Measurements from ENCODE around the gene ACTR3.

The ACTR3 gene

DNA sequence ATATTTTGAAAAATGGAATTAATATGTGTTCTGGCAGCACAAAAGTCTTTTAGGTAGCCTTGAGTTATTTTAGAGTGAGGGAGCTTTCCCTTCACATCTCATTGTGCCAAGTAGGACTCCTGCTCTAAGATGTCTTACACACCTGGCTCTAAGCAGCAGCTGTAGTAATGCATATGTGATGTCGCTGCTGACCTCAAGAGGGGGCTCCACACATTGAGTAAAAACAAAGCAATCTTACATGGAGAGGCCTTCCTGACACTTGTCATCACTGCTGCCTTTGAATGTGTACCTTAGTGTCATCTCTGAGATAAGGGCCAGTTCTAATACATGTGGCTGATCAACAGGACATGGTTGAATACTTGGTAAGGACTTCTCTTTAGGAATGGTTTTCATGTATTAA, 75.8 kb downstream of the ACTR3 start:
- peak; percentile 45 for DNase-seq (ENCODE audit: low read depth, low spot score)

DNA sequence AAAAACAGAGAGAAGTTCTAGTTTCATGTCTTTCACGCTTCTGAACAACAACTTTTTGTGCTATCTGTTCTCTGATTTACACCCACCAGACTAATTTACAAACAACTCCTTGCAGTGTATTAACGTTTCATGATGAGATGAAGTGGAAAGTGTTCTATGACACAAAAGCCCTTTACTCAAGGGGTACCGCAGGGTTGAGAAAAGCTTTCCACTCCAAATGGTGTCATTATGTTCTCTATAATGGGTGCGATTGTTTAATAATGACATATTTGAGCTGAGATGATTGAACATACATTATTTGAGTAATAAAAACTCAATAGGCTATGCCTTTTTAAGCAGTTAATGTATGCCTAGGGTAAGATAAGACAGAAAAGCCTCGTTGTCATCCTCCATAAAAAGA, 76.3 kb downstream of the ACTR3 start:
- no peak for DNase-seq (ENCODE audit: low read depth, low spot score)

DNA sequence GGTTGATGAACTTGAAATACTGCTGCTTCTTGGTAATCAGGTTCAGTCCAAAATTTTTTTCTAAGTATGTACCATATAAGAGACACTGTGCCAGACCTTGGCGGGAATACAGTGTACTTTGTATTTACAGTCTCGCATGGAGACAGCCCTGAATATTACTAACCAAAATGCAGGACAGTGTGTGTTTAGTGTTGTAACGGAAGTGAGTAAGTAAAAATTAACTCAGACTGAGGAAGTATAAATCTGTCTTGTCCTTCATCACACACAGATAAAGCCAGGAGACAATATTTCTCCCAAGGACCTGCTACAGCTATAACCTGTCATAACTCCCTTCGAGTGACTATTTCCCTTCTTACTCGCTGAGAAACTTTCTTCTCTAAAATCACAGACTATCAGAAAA, 76.9 kb downstream of the ACTR3 start:
- DNase-seq (ENCODE audit: low read depth, low spot score): no peak

DNA sequence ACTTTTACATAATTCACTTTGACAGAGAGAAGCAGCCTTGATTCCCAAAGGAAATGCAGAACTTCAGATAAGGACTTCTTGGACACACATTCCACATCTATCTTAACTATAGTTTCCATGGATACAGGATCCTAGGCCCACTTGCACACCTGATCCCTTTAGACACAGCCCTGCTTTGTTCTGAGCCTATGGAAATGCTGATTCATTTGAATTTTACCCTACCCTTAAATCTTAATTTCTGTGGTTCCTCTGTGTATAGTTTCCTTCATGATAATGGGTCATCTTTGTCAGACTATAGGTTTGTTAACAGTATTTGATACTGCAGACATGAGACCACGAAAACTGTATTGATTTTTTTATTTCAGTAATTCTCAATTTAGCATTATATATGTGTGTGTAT, 77.4 kb downstream of the ACTR3 start:
- no peak for DNase-seq (ENCODE audit: low read depth, low spot score)

DNA sequence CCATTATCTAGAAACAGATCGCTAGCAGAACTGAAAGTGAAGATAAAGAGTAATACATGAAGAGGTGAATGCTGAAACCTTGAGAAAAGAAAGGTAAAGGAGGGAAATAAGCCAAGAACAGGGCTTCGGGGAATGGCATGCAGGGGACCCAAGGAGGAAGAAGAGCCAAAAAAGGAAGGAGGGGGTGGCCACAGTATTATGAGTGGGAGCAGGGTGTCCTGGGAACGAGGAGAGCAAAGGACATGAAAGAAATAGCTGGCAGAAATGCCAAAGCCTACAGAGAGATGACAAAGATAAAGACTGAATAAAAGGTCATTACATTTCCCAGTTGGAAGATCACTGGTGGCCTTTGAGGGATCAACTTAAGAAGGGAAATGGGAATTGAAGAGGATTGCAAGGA, 82.9 kb downstream of the ACTR3 start:
- DNase-seq (ENCODE audit: low read depth, low spot score): no peak

DNA sequence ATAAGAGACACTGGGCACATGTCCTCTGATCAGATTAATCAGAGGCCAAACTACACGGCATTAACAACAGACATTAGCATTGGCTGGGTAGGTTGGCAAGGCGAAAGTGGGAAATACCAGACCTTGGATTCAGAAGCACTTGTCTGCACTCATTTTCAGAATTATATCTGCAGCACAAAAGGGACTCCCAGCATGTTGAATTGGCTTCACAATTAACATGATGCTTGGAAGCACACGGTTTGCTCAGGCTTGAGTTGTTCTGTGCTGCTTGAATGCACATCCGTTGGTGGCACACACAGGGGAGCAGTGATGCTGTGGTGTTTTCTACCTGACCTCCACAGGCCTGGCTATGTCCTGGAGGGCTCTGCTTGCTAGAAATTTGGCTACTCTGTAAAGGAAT, 83.9 kb downstream of the ACTR3 start:
- DNase-seq (ENCODE audit: low read depth, low spot score): no peak

DNA sequence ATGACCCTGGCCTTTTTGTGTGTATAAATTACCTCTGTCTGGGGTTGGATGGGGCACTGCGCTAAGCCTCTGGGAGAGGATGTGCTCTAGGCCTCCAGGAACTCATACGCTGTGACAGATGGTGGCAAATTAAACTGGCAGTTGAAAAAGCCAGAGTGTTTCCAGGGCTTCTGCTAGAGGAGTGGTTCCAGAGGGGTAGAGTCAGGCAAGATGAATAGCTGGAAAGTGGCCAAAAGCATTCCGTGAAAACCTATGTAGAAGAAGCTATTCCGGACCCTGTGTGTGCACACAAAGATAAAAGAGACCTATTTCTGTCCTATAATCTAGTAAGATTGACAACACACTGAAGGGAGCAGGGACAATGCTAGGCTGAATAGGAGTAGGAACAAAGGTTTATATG, 84.8 kb downstream of the ACTR3 start:
- no peak for DNase-seq (ENCODE audit: low read depth, low spot score)

DNA sequence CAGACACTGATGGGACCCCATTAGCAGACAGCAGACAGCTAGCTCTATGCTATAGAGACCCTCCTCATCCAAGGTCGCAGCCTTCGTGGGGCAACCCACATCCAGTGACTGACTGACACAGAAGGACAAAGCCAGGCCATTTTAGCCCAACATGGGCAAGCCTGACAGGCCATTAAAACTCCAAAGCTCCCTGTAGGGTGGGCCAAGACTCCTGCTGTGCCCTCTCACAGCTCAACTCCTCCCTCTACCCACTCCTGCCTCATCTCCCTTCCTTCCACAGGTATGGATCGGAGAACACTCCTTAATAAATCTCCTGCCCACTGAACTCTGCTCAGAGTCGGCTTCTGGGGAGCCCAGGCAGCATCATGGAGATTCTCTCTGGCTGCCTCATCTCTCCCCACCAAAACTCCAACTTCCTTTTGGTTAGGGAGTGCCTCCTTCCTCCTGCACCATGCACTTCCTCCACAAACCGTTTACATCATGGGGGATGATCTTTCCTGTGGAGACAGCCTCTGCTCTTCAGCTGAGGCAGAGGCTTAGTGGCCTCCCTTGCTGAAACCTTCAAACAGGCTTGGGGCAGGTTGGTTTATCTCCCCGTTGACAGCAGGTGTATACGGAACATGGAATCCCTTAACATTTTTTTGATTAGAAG, 86.5 kb downstream of the ACTR3 start:
- DNase-seq (ENCODE audit: low read depth, low spot score): no peak

DNA sequence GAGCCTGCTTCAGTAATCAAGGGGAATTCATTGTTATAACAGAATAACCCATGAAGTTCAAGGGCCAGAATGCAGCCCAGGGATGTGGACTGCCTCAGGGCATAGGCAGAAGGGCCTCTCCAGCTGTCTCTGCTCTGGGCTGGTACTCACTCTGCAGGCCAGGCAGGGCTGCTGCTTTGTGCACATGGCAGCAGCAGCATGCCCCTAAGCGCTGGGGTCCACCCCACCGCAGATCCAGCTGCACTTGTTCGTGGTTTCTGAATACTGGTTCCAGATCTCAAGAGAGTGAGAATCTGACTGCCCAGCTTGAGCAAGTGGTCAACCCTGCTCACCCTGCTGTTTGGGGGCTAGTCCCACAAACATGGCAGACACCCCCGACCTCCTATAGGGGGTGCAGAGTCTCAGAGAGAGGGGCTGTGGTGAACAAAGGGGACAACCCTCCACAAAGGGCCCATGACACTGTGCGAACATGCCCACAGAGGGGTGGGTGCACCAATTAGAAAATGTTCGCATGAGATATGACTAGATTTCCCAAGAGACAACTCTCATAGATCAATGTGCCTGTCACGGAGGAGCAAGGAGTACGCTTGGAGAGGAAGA, 87.3 kb downstream of the ACTR3 start:
- DNase-seq (ENCODE audit: low read depth, low spot score): no peak

DNA sequence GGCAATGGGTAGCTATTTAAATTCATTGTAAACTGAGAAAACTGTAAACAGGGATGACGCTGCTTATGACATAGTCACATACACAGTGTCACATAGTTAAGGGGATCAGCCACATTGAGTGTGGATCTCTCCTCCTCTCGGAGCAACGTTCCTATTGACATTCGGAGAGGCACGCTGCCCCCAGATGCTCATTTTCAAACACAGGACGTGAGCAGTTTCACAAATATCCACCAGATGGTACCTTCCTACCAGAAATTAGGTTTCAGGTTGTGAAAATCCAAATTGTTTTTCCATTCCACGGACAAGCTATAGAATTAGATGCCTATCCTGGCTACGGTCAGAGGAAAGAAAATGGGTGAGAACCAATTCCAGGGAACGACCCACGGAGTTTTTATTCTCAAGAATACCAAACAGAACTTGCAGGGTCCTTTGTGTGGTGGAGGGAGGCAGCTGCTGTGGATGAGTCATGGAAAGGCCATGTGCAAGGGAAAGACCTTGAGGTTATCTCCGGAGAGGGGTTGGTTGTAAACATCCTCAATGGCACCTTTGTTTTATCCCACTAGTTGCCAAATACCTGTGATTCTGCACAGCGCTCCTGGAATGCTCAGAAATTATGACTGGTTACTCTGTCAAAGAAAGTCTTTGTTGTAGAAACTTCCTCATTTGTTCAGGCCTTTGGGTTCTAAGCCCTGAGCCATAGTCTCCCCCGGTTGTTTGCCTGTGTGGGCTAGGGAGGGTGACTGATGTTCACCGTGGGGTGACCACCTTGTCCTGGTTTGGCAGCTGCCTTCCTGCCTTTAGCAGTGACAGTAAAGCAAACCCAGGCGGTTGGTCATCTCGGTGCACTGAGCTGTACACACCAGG, 88.0 kb downstream of the ACTR3 start:
- DNase-seq (ENCODE audit: low read depth, low spot score): peak; percentile 86

DNA sequence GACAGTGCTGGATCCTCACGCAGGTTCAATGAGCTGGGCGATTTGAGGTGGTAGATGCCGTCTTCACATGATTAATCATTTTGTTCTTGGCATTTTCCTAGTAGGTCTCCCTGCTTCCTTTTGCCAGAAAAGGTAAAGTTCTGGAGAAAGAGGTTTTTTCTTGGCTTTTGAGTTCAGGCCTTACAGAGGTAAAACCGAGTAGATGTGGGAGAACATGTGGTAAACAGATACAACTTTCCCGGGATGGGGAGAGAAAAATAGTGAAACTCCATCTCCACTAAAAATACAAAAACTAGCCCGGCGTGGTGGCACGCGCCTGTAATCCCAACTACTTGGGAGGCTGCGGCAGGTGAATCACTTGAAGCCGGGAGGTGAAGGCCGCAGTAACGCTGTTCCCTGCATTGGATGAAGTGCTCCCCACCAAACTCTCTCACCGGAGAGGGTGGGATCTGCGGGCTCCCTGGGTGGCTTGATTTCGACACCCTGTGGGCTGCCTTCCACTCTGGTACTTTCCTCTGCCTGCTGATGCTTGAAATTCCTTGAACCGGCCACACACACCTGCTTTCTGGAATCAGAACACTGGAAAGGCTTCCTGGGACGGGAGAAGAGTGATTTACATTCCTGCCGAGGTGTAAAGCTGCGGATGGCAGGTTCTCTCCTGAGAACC, 88.8 kb downstream of the ACTR3 start:
- DNase-seq (ENCODE audit: low read depth, low spot score): no peak

DNA sequence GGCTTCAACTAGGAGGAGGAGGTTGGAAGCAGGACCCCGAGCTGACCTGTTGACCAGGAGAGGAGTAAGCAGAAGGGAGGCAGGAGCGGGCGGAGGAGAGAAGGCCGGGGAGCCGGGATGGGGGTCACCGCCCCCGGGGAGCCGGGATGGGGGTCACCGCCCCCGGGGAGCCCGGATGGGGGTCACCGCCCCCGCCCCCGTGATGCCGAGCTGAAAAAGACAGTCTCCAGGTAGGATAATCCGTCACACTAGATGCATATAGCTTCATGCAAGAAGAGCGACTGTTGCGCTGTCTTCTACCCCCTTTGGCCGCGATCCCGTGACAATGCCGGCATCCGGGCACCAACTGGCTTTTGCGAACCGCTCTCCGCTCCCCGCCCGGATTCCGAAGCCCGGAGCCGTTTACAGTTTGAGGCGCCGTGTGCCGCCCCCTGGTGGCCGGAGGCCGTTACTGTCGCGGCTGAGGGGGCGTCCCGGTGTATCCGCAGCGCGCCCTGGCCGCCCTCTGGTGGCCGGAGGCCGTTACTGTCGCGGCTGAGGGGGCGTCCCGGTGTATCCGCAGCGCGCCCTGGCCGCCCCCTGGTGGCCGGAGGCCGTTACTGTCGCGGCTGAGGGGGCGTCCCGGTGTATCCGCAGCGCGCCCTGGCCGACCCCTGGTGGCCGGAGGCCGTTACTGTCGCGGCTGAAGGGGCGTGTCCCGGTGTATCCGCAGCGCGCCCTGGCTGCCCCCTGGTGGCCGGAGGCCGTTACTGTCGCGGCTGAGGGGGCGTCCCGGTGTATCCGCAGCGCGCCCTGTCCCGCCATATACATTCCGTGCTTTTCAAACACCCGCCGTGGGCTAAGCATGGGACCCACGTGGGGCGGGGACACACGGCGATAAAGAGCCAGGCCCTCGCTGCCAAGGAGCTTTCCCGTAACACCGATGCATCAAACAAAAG, 89.6 kb downstream of the ACTR3 start:
- DNase-seq (ENCODE audit: low read depth, low spot score): no peak

DNA sequence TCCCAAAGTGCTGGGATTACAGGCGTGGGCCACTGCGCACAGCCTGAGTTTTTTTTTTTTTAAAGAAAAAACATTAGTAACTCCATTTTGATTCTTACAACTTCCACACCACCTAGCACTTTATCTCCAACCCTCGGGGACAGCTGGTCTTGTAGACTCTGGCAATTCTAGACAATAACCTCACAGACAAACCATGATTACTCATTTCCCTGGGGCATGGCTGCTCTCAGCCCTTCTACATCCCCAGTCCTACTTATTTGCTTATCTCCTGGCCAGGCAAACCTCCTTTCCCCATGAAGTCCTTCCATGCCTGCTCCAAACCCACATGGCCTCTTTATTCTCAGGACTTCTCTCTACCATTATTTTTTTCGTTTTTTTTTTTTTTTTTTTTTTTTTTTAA, 91.1 kb downstream of the ACTR3 start:
- DNase-seq (ENCODE audit: low read depth, low spot score): no peak

DNA sequence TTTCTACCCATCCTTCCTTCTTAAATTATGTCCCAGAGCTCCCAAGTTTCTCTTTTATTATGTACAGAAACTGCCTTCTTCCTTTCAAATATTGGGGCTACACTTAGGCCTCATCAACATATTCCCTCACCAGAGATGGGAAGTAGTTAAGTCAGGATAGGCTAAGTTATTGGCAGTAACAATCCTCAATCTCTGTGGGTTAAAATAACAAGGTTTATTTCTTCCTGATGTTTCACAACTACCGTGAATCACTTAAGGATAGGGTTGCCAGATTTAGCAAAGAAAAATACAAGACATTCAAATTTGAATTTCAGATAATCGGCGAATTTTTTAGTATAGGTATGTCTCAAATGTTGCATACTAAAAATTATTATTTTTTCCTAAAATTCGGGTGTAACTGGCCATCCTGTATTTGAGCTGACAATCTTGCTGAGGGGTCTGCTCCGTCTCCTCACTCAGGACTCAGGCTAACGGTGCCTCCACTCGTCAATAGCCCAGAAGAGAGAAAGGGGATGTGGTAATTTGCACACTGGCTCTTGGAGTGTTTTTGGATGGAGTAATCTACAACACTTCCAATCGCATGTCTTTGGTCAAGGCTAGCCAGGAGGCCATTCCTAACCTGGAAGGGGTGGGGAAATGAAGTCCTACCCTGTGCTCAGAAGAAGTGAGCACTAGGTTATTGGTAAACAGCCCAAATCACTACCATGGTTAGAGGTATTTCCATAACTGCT, 91.7 kb downstream of the ACTR3 start:
- DNase-seq (ENCODE audit: low read depth, low spot score): no peak

DNA sequence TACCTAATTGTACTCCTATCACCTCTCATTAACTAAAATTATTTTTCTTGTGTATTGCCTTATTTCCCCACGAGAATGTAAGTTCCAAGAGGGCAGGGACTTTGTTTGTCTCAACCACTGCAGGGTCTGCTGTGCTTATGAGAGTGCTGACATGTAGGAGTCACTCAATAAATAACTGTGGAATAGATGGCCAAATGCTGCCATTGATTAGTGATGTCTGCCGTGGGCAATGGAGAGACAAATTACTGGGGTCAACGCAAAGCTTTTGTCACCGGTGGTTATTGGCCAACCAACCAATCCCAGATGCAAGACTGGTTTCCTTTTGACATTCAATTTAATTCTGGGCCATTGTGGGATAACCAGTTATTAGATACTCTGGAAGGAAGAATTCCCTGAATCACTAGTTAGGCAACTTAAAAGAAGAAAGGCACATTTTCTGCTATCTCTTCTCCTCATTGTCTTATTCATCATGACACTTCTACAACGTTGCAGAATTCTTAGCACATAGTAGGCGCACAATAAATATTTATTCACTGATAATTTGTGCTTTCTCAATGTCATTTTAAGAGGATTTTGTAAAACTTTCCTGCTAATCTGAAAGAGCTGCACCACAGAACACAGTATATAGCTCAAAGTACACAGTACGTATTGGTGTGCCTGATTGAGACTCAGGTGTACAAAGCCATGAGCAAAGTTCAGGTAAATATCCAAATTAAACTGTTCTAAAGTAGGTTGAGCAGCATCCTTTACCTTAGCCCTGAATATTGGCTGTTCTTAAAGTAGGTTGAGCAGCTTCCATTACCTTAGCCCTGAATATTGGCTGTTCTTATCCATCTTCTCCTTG, 95.9 kb downstream of the ACTR3 start:
- DNase-seq (ENCODE audit: low read depth, low spot score): no peak

DNA sequence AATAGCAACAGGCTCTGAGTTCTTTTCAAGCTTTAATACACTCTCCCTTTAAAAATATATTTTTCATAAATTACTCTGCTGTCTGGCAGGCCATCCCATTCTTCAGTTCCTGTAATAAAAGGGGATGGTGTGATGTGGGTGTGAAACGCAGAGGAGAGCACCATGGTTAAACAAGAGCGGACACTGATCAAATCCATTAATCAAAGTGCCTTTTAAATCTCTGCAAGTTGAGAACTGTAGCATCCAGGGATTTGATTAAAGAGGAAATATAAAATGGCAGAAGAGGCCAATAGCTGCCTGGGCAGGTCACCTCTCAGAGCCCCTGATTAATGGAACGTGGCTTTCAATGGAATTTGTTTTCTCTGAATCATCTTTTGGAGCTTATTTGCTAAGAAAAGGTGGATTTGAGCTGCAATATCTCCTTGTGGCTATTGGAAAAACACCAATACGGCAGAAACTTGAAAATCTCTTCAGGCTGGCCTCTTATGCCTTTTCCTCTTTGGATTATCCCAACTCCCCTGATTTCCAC, 96.9 kb downstream of the ACTR3 start:
- no peak for DNase-seq (ENCODE audit: low read depth, low spot score)

DNA sequence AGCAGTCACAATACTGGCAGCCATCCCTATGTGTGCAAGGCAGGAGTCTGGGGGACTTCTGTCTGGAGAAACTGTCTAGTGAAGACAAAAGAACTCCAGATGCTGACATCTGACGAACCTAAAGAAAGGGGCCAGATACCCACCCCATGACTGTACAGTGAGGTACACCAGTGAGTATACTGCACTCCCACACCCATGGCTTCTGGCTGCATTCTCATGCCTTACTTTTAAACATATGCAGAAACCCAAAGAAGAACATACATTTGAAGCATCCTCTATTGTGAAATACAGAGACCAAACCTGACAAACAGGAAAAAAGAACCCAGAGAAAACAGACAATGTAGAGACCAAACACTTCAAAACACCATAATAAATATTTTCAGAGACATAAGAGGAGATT, 102.2 kb downstream of the ACTR3 start:
- no peak for DNase-seq (ENCODE audit: low read depth, low spot score)

DNA sequence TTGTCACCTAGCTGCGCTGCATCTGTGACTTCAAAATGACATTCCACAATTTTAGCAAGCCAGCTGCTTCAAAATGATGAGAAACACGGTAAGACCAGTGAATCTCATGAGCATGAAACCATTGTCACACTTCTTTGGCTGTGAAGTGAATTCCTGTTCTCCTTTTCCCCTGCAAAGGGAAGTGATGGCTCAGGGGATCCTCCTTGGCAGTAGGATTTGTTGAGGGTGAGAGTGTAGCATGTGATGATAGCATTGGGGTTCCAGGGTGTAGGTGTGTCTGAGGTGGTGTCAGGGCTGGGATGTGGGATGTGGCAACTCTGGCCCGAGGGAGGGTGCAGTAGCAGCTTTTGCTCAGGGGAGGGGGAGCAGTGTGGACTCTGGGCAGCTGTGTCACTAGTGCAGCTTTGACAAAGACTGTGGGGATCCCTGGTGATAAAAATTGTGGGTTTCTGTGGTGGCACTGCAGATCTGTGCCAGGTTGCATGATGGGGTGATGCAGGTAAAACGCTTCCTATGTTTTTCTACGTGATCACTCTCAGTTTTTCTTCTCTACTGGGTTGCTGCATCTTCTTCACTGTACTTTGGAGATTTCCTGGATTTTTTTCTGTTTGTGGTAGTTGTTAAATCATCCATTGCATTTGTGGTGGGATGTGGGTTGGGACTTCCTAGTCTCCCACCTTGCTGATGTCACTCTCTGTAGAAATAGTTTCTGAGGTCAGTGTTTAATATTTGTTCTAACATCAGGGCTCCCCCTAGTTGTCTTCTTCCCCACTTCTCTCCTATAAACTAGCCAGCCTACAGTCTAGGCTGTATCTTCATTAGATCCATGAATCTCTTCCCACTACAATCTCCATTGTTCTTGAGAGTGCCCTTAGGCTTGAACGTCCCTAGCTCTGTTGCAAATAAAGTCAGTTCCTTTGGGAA, 107.0 kb downstream of the ACTR3 start:
- DNase-seq (ENCODE audit: low read depth, low spot score): no peak

Data from astrocyte of the hippocampus (primary cell).